ENCODE data around the gene CPNE7. TPM values are rescaled to one million over a fixed set of nuclear protein-coding genes. Genes with fewer than 3 reads are reported as not detected.
A peak's percentile ranks its signal among the peaks of the same experiment; 100 is the strongest.

The CPNE7 gene
- total and polyA plus RNA-seq, 2 donors (not counting 1 experiment from before 2014, with no cell fraction given): 0.51 to 0.76 TPM

DNA sequence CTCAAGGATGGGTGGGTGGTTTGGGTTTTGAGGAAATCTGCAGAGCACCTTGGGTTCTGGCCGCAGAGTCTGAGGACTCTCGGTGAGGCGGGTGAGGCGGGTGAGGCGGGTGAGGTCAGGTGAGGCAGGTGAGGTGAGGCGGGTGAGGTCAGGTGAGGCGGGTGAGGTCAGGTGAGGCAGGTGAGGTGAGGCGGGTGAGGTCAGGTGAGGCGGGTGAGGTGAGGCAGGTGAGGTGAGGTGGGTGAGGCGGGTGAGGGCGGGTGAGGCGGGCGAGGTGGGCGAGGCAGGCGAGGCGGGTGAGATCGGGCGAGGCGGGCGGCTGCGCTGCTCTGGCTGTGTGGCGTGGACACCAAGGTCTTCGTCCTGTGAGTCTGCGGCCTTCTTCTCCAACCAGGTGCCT, 39.2 kb upstream of the CPNE7 start:
- no peak for ATAC-seq (ENCODE audit: low read depth)

DNA sequence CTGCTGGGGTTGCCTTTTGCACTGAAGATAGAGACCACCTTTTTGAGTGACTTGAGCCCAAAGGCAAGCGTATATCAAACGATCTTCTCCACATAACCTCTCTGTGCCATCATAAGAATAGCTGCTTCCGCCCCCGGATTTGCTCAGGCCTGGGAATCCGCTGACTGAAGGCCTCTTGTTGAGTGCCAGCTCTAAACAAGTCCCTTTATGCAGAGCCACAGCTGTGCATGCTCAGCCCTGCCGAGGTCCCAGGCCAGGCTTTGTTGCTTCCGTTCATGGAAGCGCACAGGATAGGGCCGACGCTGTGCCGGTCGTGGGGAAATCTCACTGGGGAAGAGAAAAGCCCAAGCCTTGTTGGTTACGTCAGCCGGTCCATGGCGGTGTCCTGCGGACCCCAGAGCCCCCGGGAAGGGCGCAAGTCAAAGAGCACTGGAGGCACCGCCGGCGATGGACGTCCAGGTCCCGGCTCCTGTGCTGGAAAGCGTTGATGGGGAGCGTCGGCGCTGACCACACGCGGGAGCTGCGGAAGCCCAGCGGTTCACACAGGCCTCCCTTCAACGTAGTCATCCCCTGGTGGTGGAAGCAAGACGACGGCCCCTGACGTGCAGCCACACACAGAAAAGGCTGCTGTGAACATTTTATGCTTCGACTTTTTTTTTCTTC, 38.5 kb upstream of the CPNE7 start:
- H3K4me1 ChIP-seq (ENCODE audit: control insufficient read depth in 2 of 2, insufficient read depth in 2 of 2, low read length in 2 of 2): peaks cover 23 to 24% of the 10 kb centered on the region in 2 donors
- Mint-ChIP-seq H3K27ac (peak overlapping the region; percentile 53), H3K27me3 (no peaks in the 10 kb centered on the region), H3K9me3 (ENCODE audit: insufficient read depth) (no peaks in the 10 kb centered on the region), H3K4me1 (peaks cover 22% of the 10 kb centered on the region), H3K4me3 (no peak overlapping the region)
- no peak overlapping the region for H2AFZ ChIP-seq (ENCODE audit: insufficient read depth, low read depth, low read length, poor library complexity, severe bottlenecking)
- CTCF ChIA-PET: no interaction called here
- H3K36me3 ChIP-seq (replicated peaks in 1 of 2; ENCODE audit: control extremely low read depth in 1 of 2, control insufficient read depth in 1 of 2, extremely low read depth in 1 of 2, insufficient read depth in 2 of 2, low read length in 1 of 2): peaks cover 0 to 36% of the 10 kb centered on the region in 2 experiments
- peaks cover 44% of the 10 kb centered on the region for H3K79me2 ChIP-seq (ENCODE audit: control insufficient read depth, insufficient read depth, low read length)
- no peaks in the 10 kb centered on the region for H3K27me3 ChIP-seq (replicated peaks in 1 of 4; ENCODE audit: control extremely low read depth in 1 of 4, control insufficient read depth in 3 of 4, insufficient read depth in 4 of 4, low read length in 3 of 4)
- WGBS (ENCODE audit: insufficient coverage): 96% methylated on average over 36 of the region's 36 CpGs
- no peak overlapping the region for H3K4me3 ChIP-seq (ENCODE audit: control extremely low read depth in 1 of 5, extremely low read depth in 1 of 5, insufficient read depth in 1 of 5, low read depth in 2 of 5, low read length in 4 of 5)
- intact Hi-C loops (cut with micrococcal nuclease): no loop called here
- H3K4me2 ChIP-seq (replicated peaks; ENCODE audit: low read depth, low read length, poor library complexity, severe bottlenecking): no peak overlapping the region
- TF ChIP-seq, protein P1, sequence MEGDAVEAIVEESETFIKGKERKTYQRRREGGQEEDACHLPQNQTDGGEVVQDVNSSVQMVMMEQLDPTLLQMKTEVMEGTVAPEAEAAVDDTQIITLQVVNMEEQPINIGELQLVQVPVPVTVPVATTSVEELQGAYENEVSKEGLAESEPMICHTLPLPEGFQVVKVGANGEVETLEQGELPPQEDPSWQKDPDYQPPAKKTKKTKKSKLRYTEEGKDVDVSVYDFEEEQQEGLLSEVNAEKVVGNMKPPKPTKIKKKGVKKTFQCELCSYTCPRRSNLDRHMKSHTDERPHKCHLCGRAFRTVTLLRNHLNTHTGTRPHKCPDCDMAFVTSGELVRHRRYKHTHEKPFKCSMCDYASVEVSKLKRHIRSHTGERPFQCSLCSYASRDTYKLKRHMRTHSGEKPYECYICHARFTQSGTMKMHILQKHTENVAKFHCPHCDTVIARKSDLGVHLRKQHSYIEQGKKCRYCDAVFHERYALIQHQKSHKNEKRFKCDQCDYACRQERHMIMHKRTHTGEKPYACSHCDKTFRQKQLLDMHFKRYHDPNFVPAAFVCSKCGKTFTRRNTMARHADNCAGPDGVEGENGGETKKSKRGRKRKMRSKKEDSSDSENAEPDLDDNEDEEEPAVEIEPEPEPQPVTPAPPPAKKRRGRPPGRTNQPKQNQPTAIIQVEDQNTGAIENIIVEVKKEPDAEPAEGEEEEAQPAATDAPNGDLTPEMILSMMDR (IDR thresholded peaks at IDR 0.05): no peak
- TF ChIP-seq EZH2 (IDR thresholded peaks at IDR 0.05; ENCODE audit: borderline replicate concordance, insufficient read depth, low read depth, low read length, poor library complexity, severe bottlenecking): no peak
- no peak overlapping the region for H3K9ac ChIP-seq (ENCODE audit: low read length)
- H3K9me3 ChIP-seq (ENCODE audit: control extremely low read depth in 1 of 3, control insufficient read depth in 2 of 3, insufficient read depth in 1 of 3, low read length in 2 of 3): no peaks in the 10 kb centered on the region
- POLR2A ChIA-PET: no interaction called here
- DNase-seq (no peak), ATAC-seq (ENCODE audit: low read depth) (no peak)
- H3K27ac ChIP-seq (ENCODE audit: low read length in 2 of 2): no peak overlapping the region
- peaks cover 32% of the 10 kb centered on the region for H4K20me1 ChIP-seq (ENCODE audit: control insufficient read depth, insufficient read depth, low read length, poor library complexity, severe bottlenecking)

More for the DNA sequence above, 39.2 kb upstream of the CPNE7 start:
- H3K79me2 ChIP-seq (ENCODE audit: control insufficient read depth, insufficient read depth, low read length): peaks cover 49% of the 10 kb centered on the region
- H3K4me2 ChIP-seq (replicated peaks; ENCODE audit: low read depth, low read length, poor library complexity, severe bottlenecking): no peak overlapping the region
- no peaks in the 10 kb centered on the region for H3K27me3 Mint-ChIP-seq
- H3K4me3 Mint-ChIP-seq: no peak overlapping the region
- H3K4me3 ChIP-seq (ENCODE audit: control extremely low read depth in 1 of 5, extremely low read depth in 1 of 5, insufficient read depth in 1 of 5, low read depth in 2 of 5, low read length in 4 of 5): no peak overlapping the region
- no peaks in the 10 kb centered on the region for H3K9me3 ChIP-seq (ENCODE audit: control extremely low read depth in 1 of 3, control insufficient read depth in 2 of 3, insufficient read depth in 1 of 3, low read length in 2 of 3)
- ChIA-PET CTCF (no interaction called here), POLR2A (no interaction called here)
- TF ChIP-seq, protein P1 (IDR thresholded peaks at IDR 0.05): no peak
- no peak for TF ChIP-seq EZH2 (IDR thresholded peaks at IDR 0.05; ENCODE audit: borderline replicate concordance, insufficient read depth, low read depth, low read length, poor library complexity, severe bottlenecking)
- intact Hi-C loops (cut with micrococcal nuclease): no loop called here
- H2AFZ ChIP-seq (ENCODE audit: insufficient read depth, low read depth, low read length, poor library complexity, severe bottlenecking): no peak overlapping the region
- peaks cover 22% of the 10 kb centered on the region for H3K4me1 Mint-ChIP-seq
- H3K27me3 ChIP-seq (replicated peaks in 1 of 4; ENCODE audit: control extremely low read depth in 1 of 4, control insufficient read depth in 3 of 4, insufficient read depth in 4 of 4, low read length in 3 of 4): no peaks in the 10 kb centered on the region
- peaks cover 0 to 42% of the 10 kb centered on the region in 2 experiments for H3K36me3 ChIP-seq (replicated peaks in 1 of 2; ENCODE audit: control extremely low read depth in 1 of 2, control insufficient read depth in 1 of 2, extremely low read depth in 1 of 2, insufficient read depth in 2 of 2, low read length in 1 of 2)
- 100% methylated on average over 11 of the region's 24 CpGs for WGBS (ENCODE audit: insufficient coverage)
- H3K27ac Mint-ChIP-seq: no peak overlapping the region
- no peaks in the 10 kb centered on the region for H3K9me3 Mint-ChIP-seq (ENCODE audit: insufficient read depth)
- peaks cover 32% of the 10 kb centered on the region for H4K20me1 ChIP-seq (ENCODE audit: control insufficient read depth, insufficient read depth, low read length, poor library complexity, severe bottlenecking)
- DNase-seq: no peak
- H3K9ac ChIP-seq (ENCODE audit: low read length): no peak overlapping the region
- no peak overlapping the region for H3K27ac ChIP-seq (ENCODE audit: low read length in 2 of 2)
- peaks cover 23 to 24% of the 10 kb centered on the region in 2 donors for H3K4me1 ChIP-seq (ENCODE audit: control insufficient read depth in 2 of 2, insufficient read depth in 2 of 2, low read length in 2 of 2)

Data from B cell (primary cell).